ENCODE results near the gene AGFG2.
"Not testable (repeated sequence)": the region's sequence is repeated elsewhere in the genome, so short reads cannot be mapped to it uniquely, and the experiment has no call there.

Gene AGFG2

DNA sequence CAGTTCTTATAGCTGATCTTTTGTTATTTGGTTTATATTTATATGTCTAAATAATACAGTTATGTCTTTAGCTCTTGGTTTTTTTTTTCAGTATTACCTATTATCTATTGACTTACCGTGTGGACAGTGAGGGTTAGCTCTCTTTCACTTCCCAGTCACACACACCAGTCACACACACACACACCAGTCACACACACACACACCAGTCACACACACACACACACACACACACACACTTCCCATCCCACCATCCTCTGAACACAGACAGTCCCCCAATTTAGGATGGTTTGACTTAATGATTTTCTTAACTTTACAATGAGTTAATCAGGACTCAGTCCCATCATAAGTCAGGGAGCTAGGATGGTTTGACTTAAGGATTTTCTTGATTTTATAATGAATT lies 18.9 kb upstream of the AGFG2 start:
- DNase-seq = no peak

DNA sequence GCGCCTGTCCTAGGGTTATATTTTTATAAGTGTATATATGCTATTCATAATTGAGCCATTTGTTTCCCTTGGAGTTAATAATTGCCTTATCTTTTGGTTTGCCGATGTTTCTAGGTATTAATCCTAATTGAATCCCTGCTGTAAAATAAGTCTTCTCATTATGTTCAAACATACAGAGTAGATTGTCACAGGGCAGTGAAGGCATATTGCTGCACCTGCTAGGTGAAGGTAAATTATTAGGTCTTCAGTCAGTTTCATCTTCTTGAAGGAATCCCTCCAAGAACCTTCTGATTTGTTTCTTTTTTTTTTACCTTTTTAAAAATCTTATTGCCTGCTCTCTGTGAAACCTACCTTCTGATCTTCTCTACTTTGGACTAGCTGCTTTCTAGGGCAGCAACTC lies 17.9 kb upstream of the AGFG2 start:
- no peak for DNase-seq

DNA sequence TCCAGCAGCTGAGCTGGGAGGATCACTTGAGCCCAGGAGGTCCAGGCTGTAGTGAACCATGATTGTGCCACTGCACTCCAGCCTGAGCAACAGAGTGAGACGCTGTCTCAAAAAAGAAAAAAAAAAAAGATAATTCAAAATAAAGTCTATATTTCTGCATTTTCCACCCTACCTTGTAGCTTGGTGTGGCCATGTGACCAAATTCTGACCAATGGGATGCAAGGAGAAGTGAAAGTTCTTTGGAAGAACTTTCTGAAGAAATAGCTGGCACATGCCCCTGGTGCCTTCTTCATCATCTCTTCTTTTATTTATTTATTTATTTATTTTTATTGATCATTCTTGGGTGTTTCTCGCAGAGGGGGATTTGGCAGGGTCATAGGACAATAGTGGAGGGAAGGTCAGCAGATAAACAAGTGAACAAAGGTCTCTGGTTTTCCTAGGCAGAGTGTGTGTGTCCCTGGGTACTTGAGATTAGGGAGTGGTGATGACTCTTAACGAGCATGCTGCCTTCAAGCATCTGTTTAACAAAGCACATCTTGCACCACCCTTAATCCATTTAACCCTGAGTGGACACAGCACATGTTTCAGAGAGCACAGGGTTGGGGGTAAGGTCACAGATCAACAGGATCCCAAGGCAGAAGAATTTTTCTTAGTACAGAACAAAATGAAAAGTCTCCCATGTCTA lies 17.0 kb upstream of the AGFG2 start:
- not testable (repeated sequence) for DNase-seq

DNA sequence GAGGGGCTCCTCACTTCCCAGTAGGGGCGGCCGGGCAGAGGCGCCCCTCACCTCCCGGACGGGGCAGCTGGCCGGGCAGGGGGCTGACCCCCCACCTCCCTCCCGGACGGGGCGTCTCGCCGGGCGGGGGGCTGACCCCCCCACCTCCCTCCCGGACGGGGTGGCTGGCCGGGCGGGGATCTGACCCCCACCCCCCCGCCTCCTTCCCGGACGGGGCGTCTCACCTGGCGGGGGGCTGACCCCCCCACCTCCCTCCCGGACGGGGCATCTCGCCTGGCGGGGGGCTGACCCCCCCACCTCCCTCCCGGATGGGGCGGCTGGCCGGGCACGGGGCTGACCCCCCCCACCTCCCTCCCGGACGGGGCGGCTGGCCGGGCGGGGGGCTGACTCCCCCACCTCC lies 15.8 kb upstream of the AGFG2 start:
- DNase-seq = not testable (repeated sequence)

- DNase-seq = not testable (repeated sequence)
Measured at GRCh38 chr7:100528108-100528866, 10.7 kb upstream of the AGFG2 start.

DNA sequence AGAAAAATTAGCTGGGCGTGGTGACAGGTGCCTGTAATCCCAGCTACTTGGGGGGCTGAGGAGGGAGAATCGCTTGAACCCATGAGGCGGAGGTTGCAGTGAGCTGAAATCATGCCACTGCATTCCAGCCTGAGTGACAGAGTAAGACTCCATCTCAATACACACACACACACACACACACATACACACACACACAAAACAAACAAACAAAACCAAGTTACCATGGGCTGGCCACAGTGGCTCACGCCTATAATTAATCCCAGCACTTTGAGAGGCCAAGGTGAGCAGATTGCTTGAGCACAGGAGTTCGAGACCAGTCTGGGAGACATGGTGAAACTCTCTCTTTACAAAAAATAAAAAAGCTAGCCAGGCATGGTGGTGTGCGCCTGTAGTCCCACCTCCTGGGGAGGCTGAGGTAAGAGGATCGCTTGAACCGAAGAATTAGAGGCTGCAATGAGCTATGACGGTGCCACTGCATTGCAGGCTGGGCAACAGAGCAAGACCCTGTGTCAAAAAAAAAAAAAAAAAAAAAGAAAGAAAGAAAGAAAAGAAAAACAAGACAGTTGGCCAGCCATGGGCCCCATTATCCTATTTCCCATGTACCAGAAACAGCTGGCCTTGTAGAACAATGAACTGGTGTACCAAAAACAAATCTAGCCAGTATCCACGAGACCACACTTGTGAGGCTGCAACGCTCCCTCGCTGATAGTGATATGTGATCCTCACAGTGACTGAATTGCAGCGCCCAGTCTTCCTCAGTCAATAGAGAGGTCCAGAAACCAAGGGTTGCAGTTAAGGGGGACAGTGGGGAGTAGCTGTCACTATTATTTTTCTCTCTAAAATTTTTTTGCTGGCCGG lies 6.6 kb upstream of the AGFG2 start:
- no peak for DNase-seq

- DNase-seq = not testable (repeated sequence)
Measured at GRCh38 chr7:100535982-100536381, 3.0 kb upstream of the AGFG2 start.

- not testable (repeated sequence) for DNase-seq
Measured at GRCh38 chr7:100536695-100537094, 2.3 kb upstream of the AGFG2 start.

DNA sequence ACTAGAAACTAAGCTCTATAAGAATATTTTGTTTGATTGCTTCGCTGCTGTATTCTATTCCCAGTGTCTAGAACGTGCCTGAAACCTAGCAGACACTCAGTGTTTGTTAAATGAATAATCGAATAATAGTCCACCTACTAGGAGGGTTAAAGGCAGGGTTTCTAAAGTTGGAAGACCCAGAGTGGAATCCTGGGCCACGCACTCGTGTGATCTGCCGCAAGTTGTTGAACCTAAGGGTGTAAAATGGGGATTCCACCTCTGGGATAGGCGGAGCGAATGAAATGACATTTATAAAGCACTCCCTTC lies 702 bp upstream of the AGFG2 start:
- DNase-seq = no peak

GRCh38 chr7:100539436-100540006 lies 518 bp downstream of the AGFG2 start:
- DNase-seq = no peak

- DNase-seq = no peak
Measured at GRCh38 chr7:100540073-100540723, 1.2 kb downstream of the AGFG2 start.

DNA sequence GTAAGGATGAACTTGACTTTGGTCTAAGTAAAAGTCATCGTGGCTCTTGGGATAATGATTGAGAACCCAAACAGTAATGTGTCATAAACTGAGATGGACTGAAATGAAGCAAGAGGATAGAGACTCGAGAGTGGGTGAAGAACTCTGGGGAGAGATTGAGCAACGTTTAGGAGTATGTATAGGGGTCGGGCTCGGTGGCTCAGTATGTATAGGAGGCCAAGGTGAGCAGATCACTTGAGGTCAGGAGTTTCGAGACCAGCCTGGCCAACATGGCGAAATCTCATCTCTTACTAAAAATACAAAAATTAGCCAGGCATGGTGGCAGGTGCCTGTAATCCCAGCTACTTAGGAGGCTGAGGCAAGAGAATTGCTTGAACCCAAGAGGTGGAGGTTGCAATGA lies 2.3 kb downstream of the AGFG2 start:
- DNase-seq = not testable (repeated sequence)

GRCh38 chr7:100543586-100543985 lies 4.6 kb downstream of the AGFG2 start:
- no peak for DNase-seq

- no peak for DNase-seq
Measured at GRCh38 chr7:100544386-100544785, 5.4 kb downstream of the AGFG2 start.

GRCh38 chr7:100544967-100545359 lies 6.0 kb downstream of the AGFG2 start:
- DNase-seq = no peak

GRCh38 chr7:100545360-100546128 lies 6.5 kb downstream of the AGFG2 start:
- DNase-seq = peak; percentile 88

DNA sequence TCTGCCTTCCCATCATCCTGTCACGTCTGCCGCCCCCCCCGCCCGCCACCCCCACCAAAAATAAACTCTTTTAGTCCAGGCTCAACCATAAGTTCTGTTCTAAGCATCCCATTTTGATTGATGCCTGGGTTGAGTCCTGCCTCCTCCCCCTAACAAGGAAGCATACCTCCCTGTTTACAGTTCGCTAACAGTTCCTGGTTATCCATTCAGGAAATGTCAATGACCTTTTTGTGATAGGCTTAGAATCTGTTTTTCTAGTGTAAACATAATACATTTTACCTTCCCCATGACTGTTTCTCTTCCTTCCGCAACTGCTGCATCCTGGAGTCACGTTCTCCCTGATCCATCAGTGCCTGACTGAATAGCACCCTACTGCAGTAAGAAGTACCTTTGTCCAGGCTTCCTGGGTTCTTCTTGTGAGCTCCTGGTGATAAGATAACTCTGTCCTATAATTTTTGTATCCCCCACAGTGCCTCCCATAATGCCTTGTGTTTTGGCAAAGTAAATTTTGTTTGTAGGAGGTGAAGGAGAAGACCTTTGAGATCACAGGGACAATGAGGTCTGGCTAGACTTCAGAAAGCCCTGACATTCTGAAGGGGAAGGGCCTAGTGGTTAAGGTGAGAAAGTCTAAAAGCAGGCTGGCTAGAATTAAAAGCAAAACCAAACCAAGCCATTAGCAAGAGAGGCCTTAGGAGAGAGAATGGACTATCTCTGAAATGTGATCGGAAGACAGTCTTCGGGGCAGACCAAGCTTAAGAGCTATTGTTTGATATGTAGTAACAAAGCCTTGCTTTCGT lies 7.3 kb downstream of the AGFG2 start:
- no peak for DNase-seq

DNA sequence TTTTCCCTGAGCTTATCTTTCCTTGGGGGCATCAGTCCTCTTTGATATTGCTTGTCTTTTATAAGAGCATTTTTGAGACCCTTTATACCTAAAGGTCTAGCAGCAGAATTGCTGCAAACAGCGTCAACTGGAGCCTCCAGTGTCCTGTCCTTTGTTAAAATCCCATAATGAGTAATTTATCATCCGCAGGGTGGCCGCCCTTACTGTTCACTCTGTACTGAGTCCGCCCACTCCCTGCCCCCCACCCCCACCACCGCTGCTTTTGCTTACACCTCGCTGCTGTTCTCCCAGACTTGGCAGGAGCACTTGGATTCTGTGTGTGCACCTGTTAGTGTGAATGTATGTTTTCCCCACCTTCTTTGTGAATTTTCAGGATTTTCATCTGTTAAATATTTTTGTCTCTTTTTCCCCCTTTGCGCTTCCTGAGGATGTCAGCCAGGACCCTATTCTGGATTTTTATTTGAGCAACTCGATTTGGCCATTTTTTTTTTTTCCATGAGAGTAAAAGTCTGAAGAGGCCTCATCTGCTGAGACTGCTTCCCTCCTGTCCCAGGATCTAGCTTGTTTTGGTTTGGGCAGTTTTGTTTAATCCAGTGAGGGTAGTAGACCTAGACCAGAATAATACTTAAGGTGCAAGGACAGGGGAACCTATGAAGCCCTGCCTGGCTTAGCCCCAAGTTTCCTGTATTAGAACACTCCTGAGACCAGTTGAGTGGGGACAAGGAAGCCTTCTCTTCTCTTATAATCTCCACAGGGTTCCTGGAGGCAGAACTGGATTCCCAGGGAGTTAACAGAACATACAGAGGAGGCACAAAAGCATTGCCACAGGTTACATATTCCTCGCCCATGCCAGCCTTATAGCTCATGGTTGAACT lies 8.2 kb downstream of the AGFG2 start:
- no peak for DNase-seq

DNA sequence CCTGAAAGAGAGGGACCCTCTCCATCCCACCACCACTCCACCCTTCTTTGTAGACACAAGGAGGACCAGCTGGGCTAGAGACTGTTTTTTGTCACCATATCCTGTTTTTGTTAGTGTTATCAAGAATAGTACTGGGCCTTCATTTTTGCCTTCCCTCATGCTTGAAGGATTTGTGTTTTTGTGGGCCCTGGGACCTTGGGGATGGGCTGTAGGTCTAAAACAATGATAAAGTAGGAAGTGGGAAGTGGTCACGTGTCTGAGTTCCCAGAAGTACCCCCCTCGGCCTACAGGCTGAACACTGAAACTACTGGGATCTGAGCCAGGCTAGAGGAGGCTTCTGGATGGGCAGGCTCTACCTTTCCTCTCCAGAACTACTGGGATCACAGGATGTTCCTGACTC lies 8.9 kb downstream of the AGFG2 start:
- DNase-seq = peak; percentile 29

- DNase-seq = peak; percentile 56
Measured at GRCh38 chr7:100548446-100548845, 9.4 kb downstream of the AGFG2 start.

Data from fibroblast of skin of scalp (primary cell).